ENCODE data around the gene ST6GALNAC4.
"Not testable (repeated sequence)": the region's sequence is repeated elsewhere in the genome, so short reads cannot be mapped to it uniquely, and the experiment has no call there.

ST6GALNAC4 gene

GRCh38 chr9:127885508-127886281 lies 31.1 kb downstream of the ST6GALNAC4 start:
- H3K4me3 ChIP-seq (ENCODE audit: low read length) = no peak overlapping the region
- no peak for TF ChIP-seq CTCF (conservative IDR thresholded peaks at IDR 0.05; ENCODE audit: low read depth, low read length)
- DNase-seq (ENCODE audit: low read depth) = no peak

GRCh38 chr9:127884976-127885490 lies 31.8 kb downstream of the ST6GALNAC4 start:
- no peak for DNase-seq (ENCODE audit: low read depth)
- no peak for TF ChIP-seq CTCF (conservative IDR thresholded peaks at IDR 0.05; ENCODE audit: low read depth, low read length)
- H3K4me3 ChIP-seq (ENCODE audit: low read length) = no peak overlapping the region

GRCh38 chr9:127884427-127884911 lies 32.4 kb downstream of the ST6GALNAC4 start:
- DNase-seq (ENCODE audit: low read depth) = no peak
- no peak overlapping the region for H3K4me3 ChIP-seq (ENCODE audit: low read length)
- TF ChIP-seq CTCF (conservative IDR thresholded peaks at IDR 0.05; ENCODE audit: low read depth, low read length) = no peak

GRCh38 chr9:127883959-127884358 lies 32.9 kb downstream of the ST6GALNAC4 start:
- H3K4me3 ChIP-seq (ENCODE audit: low read length) = no peak overlapping the region
- no peak for DNase-seq (ENCODE audit: low read depth)
- TF ChIP-seq CTCF (conservative IDR thresholded peaks at IDR 0.05; ENCODE audit: low read depth, low read length) = no peak

- not testable (repeated sequence) for H3K4me3 ChIP-seq (ENCODE audit: low read length); DNase-seq (ENCODE audit: low read depth)
Measured at GRCh38 chr9:127881715-127882114, 35.1 kb downstream of the ST6GALNAC4 start.

GRCh38 chr9:127880143-127880542 lies 36.7 kb downstream of the ST6GALNAC4 start:
- TF ChIP-seq CTCF (conservative IDR thresholded peaks at IDR 0.05; ENCODE audit: low read depth, low read length) = no peak
- no peak for DNase-seq (ENCODE audit: low read depth)
- H3K4me3 ChIP-seq (ENCODE audit: low read length) = no peak overlapping the region

- H3K4me3 ChIP-seq (ENCODE audit: low read length) = no peak overlapping the region
- TF ChIP-seq CTCF (conservative IDR thresholded peaks at IDR 0.05; ENCODE audit: low read depth, low read length) = no peak
- no peak for DNase-seq (ENCODE audit: low read depth)
Measured at GRCh38 chr9:127878652-127879390, 38.0 kb downstream of the ST6GALNAC4 start.
